ENCODE data around the gene IGF2BP1.
A peak's percentile ranks its signal among the peaks of the same experiment; 100 is the strongest.
"Not testable (repeated sequence)": the region's sequence is repeated elsewhere in the genome, so short reads cannot be mapped to it uniquely, and the experiment has no call there.

The IGF2BP1 gene

DNA sequence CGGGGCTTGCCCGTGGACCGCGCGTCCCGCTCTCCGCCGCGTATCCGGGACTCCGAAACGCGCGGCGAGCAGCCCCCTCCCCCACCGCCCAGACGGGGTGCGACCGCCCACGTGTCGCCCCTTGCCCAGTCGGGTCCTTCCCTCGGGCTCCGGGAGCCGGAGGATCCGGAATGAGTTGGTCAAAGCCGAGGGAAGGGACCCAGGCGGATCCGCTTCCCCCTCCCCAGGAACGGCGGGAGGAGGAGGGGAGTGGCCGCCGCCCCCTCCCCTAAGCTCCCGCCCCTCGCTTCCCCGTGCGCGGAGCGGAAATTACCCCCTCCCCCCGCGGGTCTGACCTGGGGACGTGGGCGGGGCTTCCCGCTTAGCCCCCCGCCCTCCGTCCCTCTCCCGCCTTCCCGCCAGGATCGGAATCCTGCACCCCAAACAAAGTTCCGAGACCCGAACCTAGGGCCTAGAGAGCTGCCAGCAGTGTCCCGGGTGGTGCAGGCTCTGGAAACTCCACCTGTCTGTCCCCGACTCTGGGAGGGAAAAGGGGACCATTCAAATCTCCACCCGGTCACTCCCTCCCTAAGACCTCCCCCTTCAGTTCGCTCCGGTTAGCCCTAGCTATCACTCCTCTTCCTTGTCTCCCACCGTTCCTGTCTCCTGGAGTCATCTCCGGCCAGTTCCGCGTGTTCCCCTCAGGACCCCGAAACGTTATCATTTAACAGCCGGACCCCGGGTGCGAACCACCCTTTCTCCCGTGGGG, 1.0 kb upstream of the IGF2BP1 start:
- DNase-seq: no peak

DNA sequence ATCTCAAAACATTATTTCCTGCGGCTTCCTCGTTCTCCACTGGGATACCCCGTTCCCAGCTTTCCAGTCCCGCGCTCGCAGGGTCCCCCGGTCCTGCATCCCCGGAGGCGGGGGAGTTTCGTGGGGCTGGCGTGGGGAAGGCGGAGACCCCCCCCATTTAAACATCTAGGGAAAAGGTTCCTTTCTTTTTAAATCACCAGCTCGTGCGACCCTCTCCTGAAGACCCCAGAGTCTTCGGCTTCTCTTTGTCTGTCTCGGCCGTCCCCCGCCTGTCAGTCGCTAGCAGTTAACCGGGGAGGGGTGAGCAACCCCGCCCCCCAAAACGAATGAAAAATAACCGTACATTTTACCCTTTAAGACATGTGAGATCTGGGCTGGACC, 473 bp upstream of the IGF2BP1 start:
- no peak for DNase-seq

DNA sequence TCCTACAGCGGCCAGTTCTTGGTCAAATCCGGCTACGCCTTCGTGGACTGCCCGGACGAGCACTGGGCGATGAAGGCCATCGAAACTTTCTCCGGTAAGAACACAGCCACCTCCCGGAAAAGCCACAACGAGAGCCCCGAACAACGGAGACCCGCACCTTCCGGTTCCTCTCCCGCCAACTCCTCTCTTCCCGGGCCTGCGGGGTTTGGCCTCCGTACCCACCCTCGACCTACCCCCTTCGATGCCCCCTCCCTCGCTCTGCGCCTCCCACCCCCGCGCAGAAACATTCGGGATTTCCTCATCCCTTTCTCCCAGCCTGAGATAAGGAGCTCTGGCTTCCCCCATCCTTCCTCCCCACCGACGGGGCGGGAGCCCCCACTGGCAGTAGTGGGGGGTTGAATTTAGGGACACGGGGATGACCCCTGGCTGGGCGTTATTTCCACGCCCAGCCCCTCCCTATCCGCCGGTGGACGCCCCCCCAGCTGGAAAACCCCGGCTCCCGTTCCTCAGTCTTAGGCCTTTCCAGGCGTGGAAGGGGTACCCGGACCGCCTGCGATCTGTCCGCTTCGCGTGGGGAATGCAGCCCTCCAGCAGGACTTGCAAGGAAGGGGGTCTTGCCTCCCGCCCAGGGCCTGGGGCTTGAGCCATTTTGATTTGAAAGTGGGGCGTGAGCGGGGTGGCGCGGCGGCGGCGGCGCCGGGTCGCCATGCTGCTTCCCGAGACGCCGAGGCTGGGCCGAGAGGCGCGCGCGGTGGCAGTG, 822 bp downstream of the IGF2BP1 start:
- DNase-seq: no peak

DNA sequence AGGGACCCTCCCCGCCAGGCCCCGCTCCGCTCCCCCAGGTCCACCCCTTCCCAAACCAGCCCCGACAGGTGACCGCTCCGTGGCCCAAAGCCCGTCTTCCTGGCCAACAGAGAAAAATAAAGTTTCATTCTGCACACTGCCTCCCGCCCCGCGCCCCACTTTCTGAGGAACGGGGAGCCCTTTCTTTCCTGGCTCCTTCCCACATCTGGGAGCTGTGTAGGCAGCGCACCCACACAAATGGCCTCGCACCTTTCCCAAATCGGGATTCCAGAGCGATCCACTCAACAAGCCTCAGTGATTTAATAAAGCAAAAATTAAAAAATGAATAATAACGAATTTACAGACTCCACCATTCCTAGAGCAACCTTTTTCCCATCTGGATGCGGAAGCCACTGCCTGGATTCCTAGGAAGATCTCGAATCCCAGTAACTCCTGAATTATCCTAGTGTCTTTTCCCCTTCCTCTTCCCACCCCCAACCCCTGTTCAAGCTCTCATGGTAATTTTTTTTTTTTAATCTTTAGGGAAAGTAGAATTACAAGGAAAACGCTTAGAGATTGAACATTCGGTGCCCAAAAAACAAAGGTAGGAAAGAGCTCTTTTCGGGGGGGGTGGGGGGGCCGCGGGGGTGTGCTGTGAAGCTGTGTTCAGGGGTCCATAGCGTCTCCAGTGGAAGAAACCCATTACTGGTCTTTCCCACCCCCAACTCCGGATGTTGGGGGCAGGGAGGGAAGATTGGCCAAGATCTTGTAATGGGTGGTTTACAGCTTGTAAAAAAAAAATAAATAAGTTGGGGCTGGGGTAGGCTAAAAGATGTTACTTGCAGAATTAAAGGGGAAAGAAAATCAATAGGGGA, 1.6 kb downstream of the IGF2BP1 start:
- no peak for DNase-seq

DNA sequence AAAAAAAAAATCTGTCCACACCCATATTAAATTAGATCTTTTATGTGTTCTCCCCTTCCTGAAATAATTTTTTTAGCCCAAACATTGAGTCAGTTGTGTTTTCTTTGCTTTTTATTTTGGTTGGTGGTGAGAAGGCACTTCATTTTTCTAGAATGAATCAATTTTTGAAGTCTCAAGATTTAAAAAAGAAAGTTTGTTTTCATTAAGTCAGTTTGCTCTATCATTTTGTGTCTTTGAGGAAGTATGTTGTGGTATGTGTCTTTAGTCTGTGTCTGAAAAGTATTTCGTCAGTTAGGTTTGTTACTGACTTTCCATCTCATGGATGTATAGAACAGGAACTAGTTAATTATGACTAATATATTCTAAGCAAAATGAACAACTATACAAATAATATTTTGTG, 3.8 kb downstream of the IGF2BP1 start:
- no peak for DNase-seq

DNA sequence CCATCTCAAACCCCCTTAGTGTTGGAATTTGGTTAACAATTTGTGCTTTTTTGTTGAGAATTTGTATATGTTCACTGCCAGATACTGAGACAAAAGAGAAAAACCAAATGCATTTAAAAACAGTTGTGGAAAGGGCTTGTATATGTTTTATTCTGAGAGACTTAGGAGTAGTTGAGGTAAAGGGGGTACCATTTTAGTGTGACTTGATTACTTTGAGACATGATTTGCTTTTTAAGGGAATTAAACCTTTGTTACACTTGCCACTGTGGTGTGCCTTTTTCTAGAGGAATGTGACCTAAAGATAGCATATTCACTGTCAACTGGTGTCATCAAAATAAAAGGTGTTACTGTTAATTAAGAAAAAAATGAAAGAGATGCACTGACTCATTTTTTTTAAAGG, 4.5 kb downstream of the IGF2BP1 start:
- DNase-seq: no peak

DNA sequence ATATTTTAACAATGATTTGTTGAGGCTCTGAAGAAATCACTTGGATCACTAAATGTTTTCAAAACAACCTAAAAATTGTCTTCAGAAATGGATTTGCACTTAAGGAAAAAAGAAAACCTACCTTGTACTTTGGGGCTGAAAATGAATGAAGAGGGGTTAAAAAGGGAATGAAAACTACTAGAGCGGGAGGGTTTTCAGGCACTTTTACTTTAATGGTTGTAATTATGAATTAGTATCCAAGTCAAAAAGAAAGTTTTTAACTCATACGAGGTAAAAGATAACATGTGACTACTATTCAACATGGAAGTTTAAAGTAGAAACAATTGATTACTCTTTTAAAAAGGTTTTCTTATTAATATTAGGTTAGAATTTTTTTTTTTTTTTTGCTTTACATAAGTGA, 5.1 kb downstream of the IGF2BP1 start:
- no peak for DNase-seq

DNA sequence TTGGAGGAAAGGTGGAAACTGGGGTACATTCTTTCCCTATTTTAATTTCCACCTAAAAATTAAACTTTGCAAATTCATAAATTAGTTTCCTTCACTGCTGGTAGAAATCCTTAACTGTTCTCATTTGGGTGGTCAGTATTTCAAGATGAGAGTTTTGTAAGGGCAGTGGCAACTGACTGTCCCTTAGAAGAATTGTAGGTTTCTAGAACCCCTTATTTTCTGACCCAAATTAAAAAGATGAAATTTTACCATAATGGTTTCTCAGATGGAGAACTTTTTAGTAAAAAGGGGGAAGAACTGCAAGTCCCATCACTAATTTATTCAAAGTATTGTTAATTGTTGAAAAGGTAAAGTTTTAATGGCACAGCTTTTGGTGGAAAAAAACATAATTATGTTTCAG, 5.6 kb downstream of the IGF2BP1 start:
- DNase-seq: no peak

DNA sequence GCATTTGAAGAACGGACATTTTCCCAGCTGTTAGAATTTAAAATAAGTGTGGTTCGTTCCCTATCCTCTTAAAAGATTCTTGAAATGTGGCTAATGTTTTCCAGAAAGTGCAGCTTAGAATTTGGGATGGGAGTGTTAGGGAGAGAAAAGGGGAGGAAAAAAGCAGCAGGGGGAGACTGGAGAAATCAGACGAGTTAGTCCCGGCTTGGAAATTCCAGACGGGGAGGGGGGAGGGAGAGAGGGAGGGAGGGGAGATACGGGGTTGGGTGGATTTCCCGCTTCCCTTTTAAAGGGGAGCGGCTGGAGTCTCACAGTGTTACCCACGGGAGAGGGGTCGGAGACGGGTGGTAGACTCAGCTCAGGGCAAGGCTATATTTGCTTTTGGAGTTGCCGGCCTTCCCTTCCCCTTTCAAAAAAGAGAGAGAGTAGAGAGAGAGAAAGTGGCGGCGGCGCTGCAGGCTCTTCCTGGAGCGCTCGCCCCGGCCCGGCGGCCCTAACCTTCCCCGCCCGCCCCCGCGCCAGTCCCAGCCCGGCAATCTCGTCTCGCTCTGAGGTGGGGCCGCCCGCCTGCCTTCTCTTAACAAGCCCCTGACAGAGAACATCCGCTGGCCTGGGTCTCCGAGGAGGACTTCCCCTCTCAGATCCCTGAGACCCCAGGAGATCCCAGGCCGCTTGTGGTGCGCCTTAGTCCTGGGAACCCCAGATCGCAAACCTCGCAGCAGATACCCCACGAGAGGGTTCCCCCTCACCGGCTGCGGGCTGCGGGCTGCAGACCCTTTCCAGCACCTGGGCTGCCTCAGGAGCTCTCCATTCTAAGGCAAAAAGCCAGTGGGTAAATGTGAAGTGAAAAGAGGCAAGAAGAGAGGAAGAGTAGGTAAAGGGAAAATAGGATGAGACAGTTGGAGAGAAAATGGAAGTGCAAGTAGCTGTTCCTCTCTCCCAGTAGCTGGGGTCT, 6.6 kb downstream of the IGF2BP1 start:
- no peak for DNase-seq

DNA sequence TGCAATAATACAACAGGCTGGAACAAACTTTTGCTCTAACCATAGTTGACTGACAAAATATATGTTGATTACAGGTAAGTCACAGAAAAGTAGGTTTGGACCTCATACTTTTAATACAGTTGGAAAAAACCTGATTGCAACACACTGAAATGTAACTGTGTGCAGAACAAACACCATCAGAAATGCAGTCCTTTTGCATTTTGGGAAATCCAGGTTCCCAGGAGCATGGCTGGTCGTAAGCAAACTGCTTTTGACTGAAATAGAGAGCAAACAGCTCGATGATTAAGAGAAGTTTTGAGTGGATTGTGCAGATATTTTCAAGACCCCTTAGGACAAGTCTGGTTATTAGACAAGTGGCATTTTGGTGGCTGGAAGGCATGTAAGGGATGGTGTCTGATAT, 8.0 kb downstream of the IGF2BP1 start:
- no peak for DNase-seq

DNA sequence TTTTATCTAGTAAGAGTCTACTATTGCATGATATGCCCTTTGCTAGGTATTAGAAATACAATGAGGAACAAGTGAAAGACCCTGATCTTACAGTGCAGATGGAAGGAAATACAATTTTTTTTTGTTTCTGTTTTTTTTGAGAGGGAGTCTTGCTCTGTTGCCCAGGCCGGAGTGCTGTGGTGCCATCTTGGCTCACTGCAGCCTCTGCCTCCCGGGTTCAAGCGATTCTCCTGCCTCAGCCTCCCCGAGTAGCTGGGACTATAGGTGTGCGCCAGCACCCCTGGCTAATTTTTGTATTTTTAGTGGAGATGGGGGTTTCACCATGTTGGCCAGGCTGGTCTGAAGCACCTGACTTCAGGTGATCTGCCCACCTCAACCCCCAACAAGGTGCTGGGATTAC, 11.7 kb downstream of the IGF2BP1 start:
- not testable (repeated sequence) for DNase-seq

DNA sequence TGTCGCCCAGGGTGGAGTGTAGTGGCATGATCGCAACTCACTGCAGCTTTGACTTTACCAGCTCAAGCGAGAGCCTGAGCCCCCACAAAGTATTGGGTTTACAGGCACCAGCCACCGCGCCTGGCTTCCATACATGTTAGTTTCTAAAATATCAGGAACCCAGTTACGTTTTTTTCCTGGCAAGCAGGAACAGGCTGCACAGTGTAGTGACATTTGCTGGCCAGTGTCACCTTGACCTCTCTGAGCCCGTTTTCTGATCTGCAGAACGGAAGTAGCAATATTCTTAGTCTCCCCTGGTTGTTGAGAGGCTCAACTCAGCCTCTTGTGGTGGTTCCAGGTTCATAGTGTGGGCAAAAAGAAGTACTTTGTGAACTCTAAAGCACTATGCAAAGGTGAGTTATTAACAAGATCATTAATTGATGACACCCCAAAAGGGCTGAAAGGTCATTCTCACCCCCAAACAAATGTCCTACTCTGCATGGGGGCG, 15.6 kb downstream of the IGF2BP1 start:
- no peak for DNase-seq

DNA sequence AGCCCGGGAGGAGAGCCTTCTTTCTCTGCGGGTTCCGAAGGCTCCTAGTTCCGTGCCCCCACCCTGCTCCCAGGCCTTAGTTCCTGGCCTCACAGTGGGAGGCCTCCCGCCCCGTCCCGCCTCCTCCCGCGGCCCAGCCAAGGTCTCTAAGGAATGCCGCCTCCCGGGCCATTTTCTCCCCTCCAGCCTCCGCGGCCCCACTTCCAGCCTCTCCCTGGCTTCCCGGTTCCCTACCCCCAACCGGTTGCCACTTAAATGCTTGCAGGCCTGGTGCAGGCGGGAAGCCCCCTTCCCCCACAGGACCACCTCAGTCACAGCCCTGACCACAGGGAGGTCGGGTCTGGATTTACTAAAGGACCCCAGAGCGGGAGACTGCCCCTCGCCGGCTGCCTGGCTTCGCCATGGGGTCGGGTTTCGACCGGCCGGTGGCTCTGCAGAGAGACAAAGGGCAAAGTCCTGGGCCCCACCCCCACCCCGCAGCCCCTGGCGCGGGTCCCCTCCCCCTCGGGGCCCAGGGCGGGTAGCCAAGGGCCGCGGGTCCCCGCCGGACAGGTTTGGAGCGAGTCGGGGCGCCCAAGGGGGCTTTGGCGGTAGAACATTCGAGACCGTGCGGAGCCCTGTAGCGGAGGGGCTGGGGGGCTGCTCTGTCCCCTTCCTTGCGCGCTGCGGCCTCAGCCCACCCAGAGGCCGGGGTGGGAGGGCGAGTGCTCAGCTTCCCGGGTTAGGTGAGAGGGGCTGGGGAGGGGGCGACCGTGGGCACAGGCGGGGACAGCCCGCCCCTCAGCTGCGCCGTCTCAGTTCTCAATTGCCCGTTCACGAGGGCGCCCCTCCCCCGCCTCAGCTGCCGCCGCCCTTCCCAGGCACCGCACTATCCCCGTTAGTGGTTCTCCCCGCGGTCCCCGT, 16.4 kb downstream of the IGF2BP1 start:
- no peak for DNase-seq

DNA sequence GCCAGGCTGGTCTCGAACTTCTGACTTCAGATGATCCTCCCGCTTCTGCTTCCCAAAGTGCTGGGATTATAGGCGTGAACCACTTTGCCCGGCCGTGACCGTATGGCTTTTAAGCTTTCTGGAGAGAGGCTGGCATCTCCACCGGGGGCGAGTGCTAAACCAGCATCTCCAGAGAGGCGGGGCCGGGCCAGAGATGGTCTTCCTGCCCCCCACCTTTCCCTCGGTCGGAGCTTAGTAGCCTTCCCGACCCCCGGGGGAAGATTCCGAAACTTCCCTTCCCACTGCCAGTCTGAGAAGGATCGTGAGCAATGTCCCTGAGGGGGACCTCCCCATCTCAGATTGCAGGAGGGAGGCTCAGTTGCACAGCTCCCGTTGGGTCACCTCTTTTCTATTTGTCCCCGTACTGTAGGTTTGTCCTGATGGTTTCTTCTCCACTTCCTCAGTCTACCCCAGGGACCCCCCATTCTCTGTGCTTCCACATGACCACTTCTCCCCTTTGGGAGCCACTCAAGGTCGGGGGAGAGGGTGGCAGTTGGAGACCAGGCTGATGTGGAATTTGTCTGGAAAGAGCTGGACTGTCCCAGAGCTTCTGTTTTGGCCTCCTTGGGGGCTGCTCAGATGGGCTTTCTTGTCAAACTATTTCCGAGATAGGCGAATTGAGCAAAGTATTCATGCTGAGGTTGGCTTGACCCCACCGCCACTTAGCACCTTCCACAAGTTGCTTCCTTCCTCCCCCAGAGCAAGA, 18.2 kb downstream of the IGF2BP1 start:
- no peak for DNase-seq

DNA sequence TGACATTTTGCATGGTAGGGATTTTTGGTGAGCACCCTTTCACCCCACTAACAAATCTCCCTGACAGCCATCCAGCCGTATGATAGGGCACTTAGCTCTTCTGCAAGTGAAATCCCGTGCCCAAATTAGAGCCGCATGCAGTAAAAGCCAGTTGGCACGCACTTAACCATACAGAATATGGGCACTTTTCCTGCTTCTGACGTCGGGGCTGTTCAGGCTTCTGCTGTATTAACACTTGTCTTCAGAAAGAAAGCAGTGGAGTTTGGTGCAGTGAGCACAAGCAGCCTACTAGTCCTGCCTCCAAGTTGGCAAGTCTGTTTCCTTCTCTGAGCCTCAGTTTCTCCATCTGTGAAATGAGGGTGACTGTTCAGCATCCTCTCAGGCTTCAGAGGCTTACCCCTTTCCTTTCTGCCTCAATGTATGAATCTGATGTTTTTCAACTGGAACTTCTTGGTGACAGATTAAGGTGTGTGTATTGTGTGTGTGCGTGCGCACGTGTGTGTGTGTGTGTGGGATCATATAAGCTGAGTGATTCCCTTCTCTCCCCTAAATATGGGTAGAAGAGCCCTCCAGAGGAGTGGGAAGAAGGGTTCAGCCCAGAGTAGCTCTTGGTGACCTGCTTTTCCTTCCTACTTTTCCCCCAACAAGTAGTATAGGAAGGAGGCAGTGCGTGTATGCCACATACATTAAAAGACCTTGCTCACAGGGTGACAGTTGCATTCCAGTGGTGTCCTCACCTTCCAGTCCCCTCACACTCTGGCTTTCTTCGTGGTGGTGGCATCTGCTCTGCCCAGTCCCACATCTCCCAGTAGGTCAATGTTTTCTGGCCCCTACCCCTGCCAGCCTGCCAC, 19.0 kb downstream of the IGF2BP1 start:
- DNase-seq: no peak

DNA sequence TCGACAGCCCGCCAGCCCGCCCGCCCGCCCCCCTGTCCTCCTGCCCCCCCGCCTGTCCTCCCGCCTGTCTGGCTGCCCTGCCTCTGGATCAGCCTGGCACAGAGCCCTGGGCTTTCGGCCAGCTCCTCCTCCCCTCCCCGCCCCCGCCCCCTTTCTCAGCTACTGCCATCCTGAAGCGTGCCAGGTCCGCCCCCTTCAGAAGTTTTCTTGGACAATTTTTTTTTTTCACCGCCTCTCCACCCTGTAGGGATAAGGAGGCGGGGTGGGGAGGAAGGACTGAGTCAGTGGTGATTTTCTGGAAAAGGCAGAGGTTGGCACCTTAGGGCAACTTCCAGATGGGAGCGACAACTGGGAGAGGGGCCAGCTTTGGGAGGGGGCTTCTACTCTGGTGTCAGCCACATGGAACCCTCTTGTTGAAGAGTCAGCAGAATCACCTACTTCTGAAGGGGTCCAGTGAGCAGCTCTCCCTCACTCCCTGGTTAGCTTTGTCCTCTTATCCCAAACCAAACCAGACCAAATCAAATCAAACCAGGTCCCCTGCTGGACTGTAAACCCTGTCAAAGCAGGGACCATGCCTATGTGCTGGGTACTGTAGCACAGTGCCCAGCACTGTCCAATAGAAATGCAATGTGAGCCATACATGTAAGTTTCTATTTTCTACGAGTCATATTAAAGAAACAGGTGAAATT, 19.7 kb downstream of the IGF2BP1 start:
- DNase-seq: peak; percentile 65

DNA sequence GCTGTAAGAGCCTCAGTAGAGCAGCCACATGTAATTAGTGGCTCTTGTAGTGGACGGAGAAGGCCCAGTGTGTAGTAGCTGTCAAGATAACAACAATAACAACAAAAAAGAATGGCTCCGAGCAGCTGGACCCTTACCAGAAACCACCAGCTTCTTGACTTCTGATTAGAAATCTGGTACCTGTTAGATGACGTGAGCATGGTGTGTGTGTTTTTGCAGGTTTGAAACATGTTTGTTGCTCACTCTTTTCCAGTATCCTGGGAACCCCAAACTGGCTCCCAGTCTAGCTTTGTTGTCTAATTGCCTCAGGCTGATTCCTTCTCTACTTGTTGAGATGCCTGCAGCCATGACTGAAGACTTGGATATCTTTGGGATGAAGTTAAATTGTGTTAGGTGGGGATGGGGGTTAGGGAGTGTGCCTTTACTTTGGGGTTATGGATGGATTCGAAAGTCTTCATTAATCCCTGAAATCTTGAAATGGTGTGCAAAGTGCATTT, 21.0 kb downstream of the IGF2BP1 start:
- DNase-seq: no peak

DNA sequence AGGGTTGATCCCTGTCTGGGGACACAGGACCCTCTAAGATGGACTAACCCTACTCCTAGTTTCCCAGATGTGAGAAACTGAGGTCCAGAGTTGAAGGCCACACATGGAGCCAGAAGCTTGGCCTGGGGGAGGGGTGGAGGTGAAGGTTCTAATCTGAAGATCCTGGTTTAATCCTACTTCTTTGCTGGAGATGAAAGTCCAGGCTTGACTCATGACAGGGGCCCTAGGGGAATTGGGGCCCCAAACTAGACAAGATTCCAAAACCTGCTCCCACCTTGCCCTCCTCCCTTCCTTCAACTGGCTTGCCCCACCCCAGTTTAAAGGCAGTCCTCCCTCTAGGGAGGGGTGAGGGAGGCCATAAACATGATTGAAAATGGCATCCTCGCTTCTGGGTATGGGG, 21.6 kb downstream of the IGF2BP1 start:
- DNase-seq: no peak

DNA sequence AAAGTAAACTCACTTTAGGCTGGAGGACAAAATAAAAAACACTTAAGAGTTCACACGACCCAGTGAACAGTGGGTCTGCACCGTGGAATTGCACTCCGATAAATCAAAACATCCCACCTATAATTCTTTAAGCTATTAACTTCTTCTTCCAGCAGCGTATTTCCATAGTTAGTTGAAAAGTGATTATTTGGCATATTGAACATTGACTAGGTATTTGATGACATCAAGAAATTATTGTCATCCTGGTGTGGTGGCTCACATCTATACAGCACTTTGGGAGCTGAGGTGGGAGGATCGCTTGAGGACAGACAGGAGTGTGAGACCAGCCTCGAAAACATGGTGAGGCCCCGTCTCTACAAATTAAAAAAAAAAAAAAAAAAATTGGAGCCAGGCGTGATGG, 23.4 kb downstream of the IGF2BP1 start:
- no peak for DNase-seq

Measured in GOT3 (cell line).